SK-N-SH (cell line): ENCODE results near the gene ROBO1. TPM values are rescaled to one million over a fixed set of nuclear protein-coding genes. Genes with fewer than 3 reads are reported as not detected.

Source experiments
- CTCF ChIA-PET: fragments of 300-600, 350-600 bp; formaldehyde crosslinking; extraction: SDS; loops from one replicate; lab custom pipeline; 2021; lab: Yijun Ruan, JAX
- POLR2A ChIA-PET: fragments of 350-600 bp; sonication (Branson Sonifier 250); formaldehyde crosslinking; extraction: SDS; loops from one replicate; lab custom pipeline; 2020; ENCODE audit warnings: antibody characterized with exemption, inconsistent platforms; lab: Yijun Ruan, JAX
- DNase-seq: peaks from one replicate; pipeline ENCODE4 v3.0.0; 2012
- H2AFZ ChIP-seq: fragments of 200-600 bp; sonication (generic); 2 replicates; pipeline ENCODE4 v1.8.1; 2016; ENCODE audit warnings: antibody characterized with exemption, mild to moderate bottlenecking, low read depth
- H3F3A ChIP-seq: fragments of 200-600 bp; sonication (generic); replicated peaks from 2 replicates; pipeline ENCODE3; 2016; ENCODE audit warnings: antibody characterized with exemption, mild to moderate bottlenecking; ENCODE audit not compliant: insufficient read depth
- H3K27ac ChIP-seq, 2 experiments: fragments of 200-500 bp in 1 of 2; fragments of 200-600 bp in 1 of 2; sonication (Bioruptor generic) in 1 of 2; sonication (generic), shearing (Covaris generic) in 1 of 2; 2 replicates each; pipeline versions ENCODE4 v1.5.1 to v1.6.1; 2014 to 2016; ENCODE audit warnings: low read depth in 2 of 2, inconsistent platforms in 1 of 2, low read length in 1 of 2, mild to moderate bottlenecking in 1 of 2, mixed read lengths in 1 of 2
- H3K27me3 ChIP-seq: fragments of 200-600 bp; sonication (generic), shearing (Covaris generic); 2 replicates; pipeline ENCODE4 v1.6.1; 2016; ENCODE audit warnings: mixed run types; ENCODE audit not compliant: insufficient read depth
- H3K36me3 ChIP-seq, 2 experiments: fragments of 200-500 bp in 1 of 2; fragments of 200-600 bp in 1 of 2; sonication (Bioruptor generic) in 1 of 2; sonication (generic) in 1 of 2; replicated peaks in 1 of 2; 2 replicates each; pipeline versions ENCODE3 to v1.5.1; 2014 to 2016; ENCODE audit warnings: low read length in 1 of 2, mild to moderate bottlenecking in 1 of 2; ENCODE audit not compliant: insufficient read depth in 2 of 2, control insufficient read depth in 1 of 2
- H3K4me1 ChIP-seq, 2 experiments: fragments of 200-500 bp in 1 of 2; fragments of 200-600 bp in 1 of 2; sonication (Bioruptor generic) in 1 of 2; sonication (generic), shearing (Covaris generic) in 1 of 2; 2 replicates each; pipeline versions ENCODE4 v1.5.1 to v1.6.1; 2014 to 2016; ENCODE audit warnings: low read depth in 1 of 2, low read length in 1 of 2, mixed run types in 1 of 2; ENCODE audit not compliant: insufficient read depth in 2 of 2, control insufficient read depth in 1 of 2
- H3K4me2 ChIP-seq: fragments of 200-600 bp; sonication (generic), shearing (Covaris generic); 2 replicates; pipeline ENCODE4 v1.6.1; 2017; ENCODE audit warnings: mixed run types
- H3K4me3 ChIP-seq, 2 experiments: fragments of 200-500 bp in 1 of 2; fragments of 200-600 bp in 1 of 2; sonication (Bioruptor generic) in 1 of 2; sonication (generic), shearing (Covaris generic) in 1 of 2; 2 replicates each; pipeline versions ENCODE4 v1.5.1 to v1.8.1; 2014 to 2016; ENCODE audit warnings: low read depth in 2 of 2, inconsistent platforms in 1 of 2, low read length in 1 of 2, mild to moderate bottlenecking in 1 of 2, mixed read lengths in 1 of 2, moderate library complexity in 1 of 2
- H3K79me2 ChIP-seq: fragments of 200-600 bp; sonication (generic); 2 replicates; pipeline ENCODE4 v1.8.1; 2017; ENCODE audit warnings: mild to moderate bottlenecking; ENCODE audit not compliant: insufficient read depth
- H3K9ac ChIP-seq: fragments of 200-600 bp; sonication (generic); 2 replicates; pipeline ENCODE4 v1.6.1; 2017; ENCODE audit warnings: mixed run types
- H3K9me2 ChIP-seq: fragments of 200-600 bp; sonication (generic); 2 replicates; pipeline ENCODE4 v1.6.1; 2017; ENCODE audit warnings: mixed run types
- H3K9me3 ChIP-seq: fragments of 200-600 bp; sonication (generic); 2 replicates; pipeline ENCODE4 v1.6.1; 2017; ENCODE audit warnings: mixed run types, mild to moderate bottlenecking, moderate library complexity
- H4K20me1 ChIP-seq: fragments of 200-600 bp; sonication (generic); 2 replicates; pipeline ENCODE4 v1.6.1; 2017; ENCODE audit warnings: mild to moderate bottlenecking, mixed run types; ENCODE audit not compliant: insufficient read depth
- CHD2 ChIP-seq: fragments of 150-350 bp; IDR thresholded peaks from 2 replicates; pipeline ENCODE4 v1.6.1; 2018; ENCODE audit warnings: low read length; ENCODE audit not compliant: partially characterized antibody
- EP300 ChIP-seq, 2 experiments: IDR thresholded peaks; 2 replicates each; pipeline versions ENCODE4 v1.4.0 to v1.6.1; 2012; ENCODE audit warnings: borderline replicate concordance in 1 of 2, low read depth in 1 of 2, low read length in 1 of 2
- EZH2phosphoT487 ChIP-seq: fragments of 200-600 bp; sonication (generic); IDR thresholded peaks from 2 replicates; pipeline ENCODE4 v1.6.1; 2017; ENCODE audit warnings: low read depth, mixed run types, mild to moderate bottlenecking, antibody characterized with exemption, moderate library complexity, borderline replicate concordance
- FOSL2 ChIP-seq: IDR thresholded peaks from 2 replicates; pipeline ENCODE4 v1.4.0; 2012; ENCODE audit warnings: low read depth, mild to moderate bottlenecking, moderate library complexity, borderline replicate concordance
- FOXM1 ChIP-seq: IDR thresholded peaks from 2 replicates; pipeline ENCODE4 v1.4.0; 2012; ENCODE audit warnings: low read depth, mild to moderate bottlenecking
- JUND ChIP-seq: IDR thresholded peaks from 2 replicates; pipeline ENCODE4 v1.4.0; 2012
- MAX ChIP-seq: IDR thresholded peaks from 2 replicates; pipeline ENCODE4 v1.4.0; 2012; ENCODE audit warnings: low read depth
- MEF2A ChIP-seq: IDR thresholded peaks from 2 replicates; pipeline ENCODE4 v1.4.0; 2012; ENCODE audit warnings: low read depth, borderline replicate concordance
- MXI1 ChIP-seq: IDR thresholded peaks from 2 replicates; pipeline ENCODE4 v1.6.1; 2012; ENCODE audit warnings: mild to moderate bottlenecking, low read depth, low read length, improper control_type of control experiment
- NFIC ChIP-seq: IDR thresholded peaks from 2 replicates; pipeline ENCODE4 v1.4.0; 2012; ENCODE audit warnings: borderline replicate concordance
- PBX3 ChIP-seq: IDR thresholded peaks from 2 replicates; pipeline ENCODE4; 2012
- SMC3 ChIP-seq: IDR thresholded peaks from 2 replicates; pipeline ENCODE4 v1.6.1; 2012; ENCODE audit warnings: low read depth, low read length, improper control_type of control experiment
- TCF12 ChIP-seq: IDR thresholded peaks from 2 replicates; pipeline ENCODE4 v1.4.0; 2012
- TEAD4 ChIP-seq: IDR thresholded peaks from 2 replicates; pipeline ENCODE4 v1.4.0; 2012; ENCODE audit warnings: mild to moderate bottlenecking, borderline replicate concordance; ENCODE audit not compliant: insufficient read depth
- USF2 ChIP-seq: fragments of 150-350 bp; IDR thresholded peaks from 2 replicates; pipeline ENCODE4 v1.6.1; 2017; ENCODE audit warnings: antibody characterized with exemption, low read length, low read depth, borderline replicate concordance
- ZBTB33 ChIP-seq: IDR thresholded peaks from 2 replicates; pipeline ENCODE4 v1.4.0; 2012; ENCODE audit warnings: low read depth, borderline replicate concordance
- WGBS: methylation state at CpG from one replicate; pipeline ENCODE4 v1.1.6; 2017; ENCODE audit warnings: low lambda C conversion rate; 5-methylcytosine and 5-hydroxymethylcytosine counted together
- polyA plus RNA-seq, 3 experiments: library from polyadenylated mRNA; depleted of rRNA; stranded (reverse); fragments of >200 nt; gene quantifications; 2 replicates each; pipeline ENCODE4 v1.2.3, GENCODE V29; 2012

ROBO1 gene
- polyA plus RNA-seq, 1 of the 3 experiments (the other 2 are of a cell fraction): 22.7 TPM

- Histone ChIP-seq H3K4me3 (no peak overlapping the region), H3K4me2 (no peak overlapping the region), H3K9me2 (no peaks in the 10 kb centered on the region), H3K79me2 (no peaks in the 10 kb centered on the region), H3K27ac (no peak overlapping the region), H3K9me3 (no peaks in the 10 kb centered on the region), H3K9ac (no peak overlapping the region), H3K36me3 (peaks cover 0 to 3% of the 10 kb centered on the region in 2 experiments), H4K20me1 (no peaks in the 10 kb centered on the region), H3F3A (peaks cover 21% of the 10 kb centered on the region), H2AFZ (no peak overlapping the region), H3K27me3 (no peaks in the 10 kb centered on the region), H3K4me1 (peaks cover 0 to 6% of the 10 kb centered on the region in 2 experiments; a peak in 1 of 4 replicates)
- ChIA-PET POLR2A (no interaction called here), CTCF (interaction anchor here (0.6 kb wide), 1 partner anchor 183 kb away, joined by 3 read pairs; no protein-coding TSS in a partner anchor)
- no peak for DNase-seq
- TF ChIP-seq NFIC (peak; percentile 11; the same call in 1 of the 2 replicates), EZH2phosphoT487 (no peak), MEF2A (0 out of 2 replicates have a peak, but pooled peaks have one; percentile 20), MXI1 (no peak), FOSL2 (no peak)
- 47% methylated on average over 1 of the region's 1 CpG for whole genome bisulfite sequencing
Measured at GRCh38 chr3:79172241-79172640, 595.6 kb downstream of the ROBO1 start.

- no peak overlapping the region for H3K9ac ChIP-seq
- no peaks in the 10 kb centered on the region for H3K27me3 ChIP-seq
- 94% methylated on average over 1 of the region's 1 CpG for WGBS
- CTCF ChIA-PET: no interaction called here
- no peak for DNase-seq
- H3F3A ChIP-seq: peaks cover 23% of the 10 kb centered on the region
- peaks cover 0 to 7% of the 10 kb centered on the region in 2 experiments; a peak in 1 of 4 replicates for H3K4me1 ChIP-seq
- no peaks in the 10 kb centered on the region for H3K79me2 ChIP-seq
- no peak overlapping the region for H3K27ac ChIP-seq
- no peak overlapping the region for H2AFZ ChIP-seq
- POLR2A ChIA-PET: no interaction called here
- peaks cover 0 to 3% of the 10 kb centered on the region in 2 experiments for H3K36me3 ChIP-seq
- no peaks in the 10 kb centered on the region for H3K9me2 ChIP-seq
- H3K4me3 ChIP-seq: no peak overlapping the region
- TF ChIP-seq MXI1: no peak
- no peak for TF ChIP-seq SMC3
- TF ChIP-seq FOXM1: no peak
- no peak for TF ChIP-seq TCF12
- TF ChIP-seq CHD2: no peak
- TF ChIP-seq EP300 (IDR thresholded peaks at IDR 0.05; ENCODE audit: borderline replicate concordance in 1 of 2, low read depth in 1 of 2, low read length in 1 of 2): no peak
- TF ChIP-seq, all 33 proteins: peak for 0
- no peaks in the 10 kb centered on the region for H4K20me1 ChIP-seq
- no peaks in the 10 kb centered on the region for H3K9me3 ChIP-seq
- no peak overlapping the region for H3K4me2 ChIP-seq
Measured at GRCh38 chr3:79170021-79170420, 597.8 kb downstream of the ROBO1 start.

- no peaks in the 10 kb centered on the region for H3K27me3 ChIP-seq
- no peaks in the 10 kb centered on the region for H3K9me2 ChIP-seq
- 5% methylated on average over 5 of the region's 5 CpGs for WGBS
- no peaks in the 10 kb centered on the region for H3K79me2 ChIP-seq
- DNase-seq: no peak
- ChIA-PET CTCF (interaction anchor here (1.1 kb wide), 2 partner anchors 17 to 82 kb away, joined by 3 to 4 read pairs; no protein-coding TSS in a partner anchor), POLR2A (no interaction called here)
- H3K9ac ChIP-seq: peak overlapping the region; percentile 53; the same call in 1 of the 2 replicates
- peak overlapping the region; percentile 20; the same call in 1 of the 2 replicates for H2AFZ ChIP-seq
- peaks cover 0 to 3% of the 10 kb centered on the region in 2 experiments for H3K36me3 ChIP-seq
- H3K4me2 ChIP-seq: peak overlapping the region; percentile 56; the same call in 1 of the 2 replicates
- no peak overlapping the region for H3K4me3 ChIP-seq
- H3K27ac ChIP-seq: peak overlapping the region; percentile 58 to 95; a peak in 3 of 4 replicates
- H3K9me3 ChIP-seq: no peaks in the 10 kb centered on the region
- H3F3A ChIP-seq: peaks cover 23% of the 10 kb centered on the region
- H3K4me1 ChIP-seq: peaks cover 0 to 7% of the 10 kb centered on the region in 2 experiments; a peak in 2 of 4 replicates
- H4K20me1 ChIP-seq: no peaks in the 10 kb centered on the region
- TF ChIP-seq TEAD4 (peak; percentile 76), USF2 (no peak), TCF12 (peak; percentile 83), PBX3 (peak; percentile 81), ZBTB33 (0 out of 2 replicates have a peak, but pooled peaks have one; percentile 55), MAX (peak; percentile 35; the same call in 1 of the 2 replicates), JUND (peak; percentile 94), FOSL2 (peak; percentile 88)
Measured at GRCh38 chr3:79167651-79168416, 600.0 kb downstream of the ROBO1 start.
